Measurements from ENCODE around the gene ATP11A.

ATP11A gene

DNA sequence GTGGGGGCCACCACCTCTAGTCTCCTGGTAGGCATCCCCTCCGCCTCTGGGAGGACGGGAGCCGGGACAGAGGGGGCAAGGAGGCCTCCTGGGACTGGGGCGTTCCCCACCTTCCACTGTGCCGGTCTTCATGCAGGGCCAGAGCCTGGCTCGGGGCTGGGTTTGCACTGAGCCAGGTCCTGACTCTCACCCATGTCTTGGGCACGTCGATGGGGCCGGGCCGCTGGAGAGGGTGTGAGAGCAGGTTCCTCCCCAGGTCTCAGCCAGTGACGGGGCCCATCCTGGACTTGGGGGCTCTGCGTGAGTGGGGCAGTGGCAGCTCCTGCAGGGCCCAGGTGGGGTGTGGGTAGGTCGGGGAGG is 26.6 kb downstream of the ATP11A start:
- H3K27ac ChIP-seq: no peak overlapping the region
- in situ Hi-C loops (cut with HindIII; ENCODE audit: low pct_ligation_motif_present, low sequenced_read_pairs): no loop called here
- no peaks in the 10 kb centered on the region for H3K36me3 ChIP-seq (replicated peaks)
- no peaks in the 10 kb centered on the region for H3K27me3 ChIP-seq (replicated peaks)
- H3K4me3 ChIP-seq (ENCODE audit: low read depth, low read length): no peak overlapping the region
- TF ChIP-seq, protein P1, sequence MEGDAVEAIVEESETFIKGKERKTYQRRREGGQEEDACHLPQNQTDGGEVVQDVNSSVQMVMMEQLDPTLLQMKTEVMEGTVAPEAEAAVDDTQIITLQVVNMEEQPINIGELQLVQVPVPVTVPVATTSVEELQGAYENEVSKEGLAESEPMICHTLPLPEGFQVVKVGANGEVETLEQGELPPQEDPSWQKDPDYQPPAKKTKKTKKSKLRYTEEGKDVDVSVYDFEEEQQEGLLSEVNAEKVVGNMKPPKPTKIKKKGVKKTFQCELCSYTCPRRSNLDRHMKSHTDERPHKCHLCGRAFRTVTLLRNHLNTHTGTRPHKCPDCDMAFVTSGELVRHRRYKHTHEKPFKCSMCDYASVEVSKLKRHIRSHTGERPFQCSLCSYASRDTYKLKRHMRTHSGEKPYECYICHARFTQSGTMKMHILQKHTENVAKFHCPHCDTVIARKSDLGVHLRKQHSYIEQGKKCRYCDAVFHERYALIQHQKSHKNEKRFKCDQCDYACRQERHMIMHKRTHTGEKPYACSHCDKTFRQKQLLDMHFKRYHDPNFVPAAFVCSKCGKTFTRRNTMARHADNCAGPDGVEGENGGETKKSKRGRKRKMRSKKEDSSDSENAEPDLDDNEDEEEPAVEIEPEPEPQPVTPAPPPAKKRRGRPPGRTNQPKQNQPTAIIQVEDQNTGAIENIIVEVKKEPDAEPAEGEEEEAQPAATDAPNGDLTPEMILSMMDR (IDR thresholded peaks at IDR 0.05; ENCODE audit: low read depth, low read length, missing control alignments): no peak
- no peak for DNase-seq

GRCh38 chr13:112716841-112717520 is 27.1 kb downstream of the ATP11A start:
- Histone ChIP-seq H3K27ac (no peak overlapping the region), H3K36me3 (replicated peaks) (no peaks in the 10 kb centered on the region), H3K27me3 (replicated peaks) (no peaks in the 10 kb centered on the region), H3K4me3 (ENCODE audit: low read depth, low read length) (no peak overlapping the region)
- TF ChIP-seq, protein P1 (IDR thresholded peaks at IDR 0.05; ENCODE audit: low read depth, low read length, missing control alignments): no peak
- in situ Hi-C loops (cut with HindIII; ENCODE audit: low pct_ligation_motif_present, low sequenced_read_pairs): no loop called here
- DNase-seq: no peak

- Histone ChIP-seq H3K4me3 (ENCODE audit: low read depth, low read length) (no peak overlapping the region), H3K36me3 (replicated peaks) (no peaks in the 10 kb centered on the region), H3K27me3 (replicated peaks) (no peaks in the 10 kb centered on the region), H3K27ac (no peak overlapping the region)
- TF ChIP-seq, protein P1 (IDR thresholded peaks at IDR 0.05; ENCODE audit: low read depth, low read length, missing control alignments): no peak
- no peak for DNase-seq
- in situ Hi-C loops (cut with HindIII; ENCODE audit: low pct_ligation_motif_present, low sequenced_read_pairs): no loop called here
These were observed 28.5 kb downstream of the ATP11A start for GRCh38 chr13:112718318-112718717.

DNA sequence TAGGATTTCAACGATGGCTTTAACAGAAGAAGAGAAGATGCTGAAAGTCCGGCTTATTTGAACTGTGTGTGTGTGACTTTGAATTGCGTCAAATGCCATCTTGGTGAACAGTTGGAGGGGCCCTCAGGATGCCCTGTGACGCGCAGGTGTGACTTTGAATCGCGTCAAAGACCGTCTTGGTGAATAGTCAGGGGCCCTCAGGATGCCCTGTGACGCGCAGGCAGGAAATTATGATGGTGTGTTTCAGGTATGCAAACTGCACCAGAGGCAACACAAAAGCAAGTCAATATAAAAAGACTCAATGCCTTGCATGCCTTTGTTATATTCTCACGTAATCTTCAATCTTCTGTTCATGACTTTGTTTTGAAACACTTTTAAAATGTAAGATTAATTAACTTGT is 29.2 kb downstream of the ATP11A start:
- TF ChIP-seq, protein P1 (IDR thresholded peaks at IDR 0.05; ENCODE audit: low read depth, low read length, missing control alignments): no peak
- Histone ChIP-seq H3K27ac (no peak overlapping the region), H3K27me3 (replicated peaks) (no peaks in the 10 kb centered on the region), H3K36me3 (replicated peaks) (no peaks in the 10 kb centered on the region), H3K4me3 (ENCODE audit: low read depth, low read length) (no peak overlapping the region)
- in situ Hi-C loops (cut with HindIII; ENCODE audit: low pct_ligation_motif_present, low sequenced_read_pairs): no loop called here
- DNase-seq: no peak

DNA sequence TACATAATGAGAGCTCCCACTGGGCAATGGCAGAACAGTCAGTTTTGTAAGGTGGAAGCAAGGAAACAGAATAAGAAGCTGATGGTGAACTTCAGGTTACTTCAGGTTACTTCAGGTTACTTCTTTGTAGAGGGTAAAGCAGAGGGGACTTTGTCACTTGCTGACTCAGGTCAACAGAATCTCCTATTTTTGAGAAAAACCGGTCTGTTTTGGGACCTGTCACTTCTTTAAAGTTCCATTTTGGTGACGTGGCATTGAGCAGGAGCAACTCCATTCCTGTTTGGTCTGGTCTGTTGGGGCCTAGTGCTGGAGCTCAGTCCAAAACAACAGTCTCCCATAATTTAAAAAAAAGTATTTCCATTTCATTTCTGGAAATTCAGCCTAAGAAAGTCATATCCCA is 29.7 kb downstream of the ATP11A start:
- in situ Hi-C loops (cut with HindIII; ENCODE audit: low pct_ligation_motif_present, low sequenced_read_pairs): no loop called here
- TF ChIP-seq, protein P1 (IDR thresholded peaks at IDR 0.05; ENCODE audit: low read depth, low read length, missing control alignments): no peak
- DNase-seq: no peak
- no peak overlapping the region for H3K4me3 ChIP-seq (ENCODE audit: low read depth, low read length)
- no peak overlapping the region for H3K27ac ChIP-seq
- H3K27me3 ChIP-seq (replicated peaks): no peaks in the 10 kb centered on the region
- H3K36me3 ChIP-seq (replicated peaks): no peaks in the 10 kb centered on the region

DNA sequence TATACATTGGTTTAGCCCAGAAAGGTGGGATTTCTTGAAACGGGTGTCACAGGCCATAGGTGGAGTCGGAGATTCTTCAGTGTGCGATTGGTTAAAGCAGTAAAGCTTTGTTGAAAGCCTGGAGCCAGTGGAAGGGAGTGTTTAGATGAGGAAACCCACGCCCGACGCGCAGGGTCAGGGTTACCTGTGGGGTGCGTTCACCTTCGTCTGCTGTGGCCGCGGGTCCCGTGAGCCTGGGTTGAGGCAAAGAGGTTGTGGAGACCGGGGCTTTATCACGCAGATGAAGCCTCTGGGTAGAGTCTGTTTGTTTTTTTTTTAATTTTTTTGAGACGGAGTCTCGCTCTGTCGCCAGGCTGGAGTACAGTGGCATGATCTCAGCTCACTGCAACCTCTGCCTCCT is 30.4 kb downstream of the ATP11A start:
- in situ Hi-C loops (cut with HindIII; ENCODE audit: low pct_ligation_motif_present, low sequenced_read_pairs): no loop called here
- H3K4me3 ChIP-seq (ENCODE audit: low read depth, low read length): no peak overlapping the region
- DNase-seq: no peak
- H3K36me3 ChIP-seq (replicated peaks): no peaks in the 10 kb centered on the region
- no peaks in the 10 kb centered on the region for H3K27me3 ChIP-seq (replicated peaks)
- H3K27ac ChIP-seq: no peak overlapping the region
- TF ChIP-seq, protein P1 (IDR thresholded peaks at IDR 0.05; ENCODE audit: low read depth, low read length, missing control alignments): no peak

Data from brain microvascular endothelial cell (primary cell).